Measurements from ENCODE around the gene SREK1IP1. TPM values are rescaled to one million over a fixed set of nuclear protein-coding genes. Genes with fewer than 3 reads are reported as not detected.
"Not testable (repeated sequence)": the region's sequence is repeated elsewhere in the genome, so short reads cannot be mapped to it uniquely, and the experiment has no call there.

Gene SREK1IP1
- total RNA-seq, 4 donors from 2014 or later = 8.4 to 17.7 (median 11.4) TPM

GRCh38 chr5:64707191-64707590, 61.3 kb downstream of the SREK1IP1 start:
- WGBS, 2 donors = 55 to 78% methylated on average over 2 of the region's 2 CpGs

GRCh38 chr5:64706074-64706473, 62.4 kb downstream of the SREK1IP1 start:
- H3K4me1 ChIP-seq; H3K4me3 ChIP-seq; H3K9me3 ChIP-seq; H3K27ac ChIP-seq; H3K27me3 ChIP-seq; intact Hi-C loops (cut with DNase I); H3K36me3 ChIP-seq; DNase-seq: not testable (repeated sequence)
- 31 to 37% methylated on average over 2 of the region's 2 CpGs for WGBS, 2 donors

More at GRCh38 chr5:64707191-64707590, 61.3 kb downstream of the SREK1IP1 start:
- DNase-seq = no peak
- TF ChIP-seq CTCF (IDR thresholded peaks at IDR 0.05) (no peak), POLR2A (IDR thresholded peaks at IDR 0.05) (no peak)
- Histone ChIP-seq H3K27me3 (no peaks in the 10 kb centered on the region), H3K36me3 (no peaks in the 10 kb centered on the region), H3K4me3 (no peak overlapping the region), H3K4me1 (no peaks in the 10 kb centered on the region), H3K27ac (no peak overlapping the region), H3K9me3 (no peaks in the 10 kb centered on the region)
- intact Hi-C loops (cut with DNase I) = no loop called here

GRCh38 chr5:64700765-64701164, 67.7 kb downstream of the SREK1IP1 start:
- intact Hi-C loops (cut with DNase I) = no loop called here
- Histone ChIP-seq H3K9me3 (peaks cover 0 to 10% (median 6%) of the 10 kb centered on the region in 3 donors), H3K4me1 (no peaks in the 10 kb centered on the region), H3K36me3 (no peaks in the 10 kb centered on the region), H3K27ac (no peak overlapping the region), H3K4me3 (no peak overlapping the region), H3K27me3 (no peaks in the 10 kb centered on the region)
- no peak for TF ChIP-seq POLR2A (IDR thresholded peaks at IDR 0.05)
- TF ChIP-seq CTCF (IDR thresholded peaks at IDR 0.05) = no peak
- WGBS, 2 donors = 77 to 81% methylated on average over 4 of the region's 4 CpGs
- DNase-seq = no peak

- H3K4me3 ChIP-seq; intact Hi-C loops (cut with DNase I); H3K27ac ChIP-seq; DNase-seq; H3K4me1 ChIP-seq; H3K36me3 ChIP-seq: not testable (repeated sequence)
- WGBS, 2 donors = 82 to 90% methylated on average over 7 of the region's 7 CpGs
- Histone ChIP-seq H3K27me3 (peaks cover 0 to 17% (median 0%) of the 10 kb centered on the region in 4 donors), H3K9me3 (peaks cover 0 to 10% (median 6%) of the 10 kb centered on the region in 3 donors)
Measured at GRCh38 chr5:64696414-64696813, 72.1 kb downstream of the SREK1IP1 start.

- H3K4me3 ChIP-seq = no peak overlapping the region
- intact Hi-C loops (cut with DNase I) = no loop called here
- peaks cover 0 to 45% (median 8%) of the 10 kb centered on the region in 4 donors for H3K27me3 ChIP-seq
- 42 to 61% methylated on average over 2 of the region's 2 CpGs for WGBS, 2 donors
- H3K9me3 ChIP-seq = peaks cover 0 to 10% (median 6%) of the 10 kb centered on the region in 3 donors
- no peak overlapping the region for H3K27ac ChIP-seq
- H3K4me1 ChIP-seq = peaks cover 6 to 14% (median 11%) of the 10 kb centered on the region in 3 donors
- TF ChIP-seq CTCF (IDR thresholded peaks at IDR 0.05) = no peak
- no peak for TF ChIP-seq POLR2A (IDR thresholded peaks at IDR 0.05)
- H3K36me3 ChIP-seq = no peaks in the 10 kb centered on the region
- DNase-seq = no peak
Measured at GRCh38 chr5:64693636-64694035, 74.9 kb downstream of the SREK1IP1 start.

GRCh38 chr5:64691291-64691690, 77.2 kb downstream of the SREK1IP1 start:
- Histone ChIP-seq H3K4me1 (peaks cover 6 to 14% (median 11%) of the 10 kb centered on the region in 3 donors), H3K9me3 (peaks cover 0 to 3% (median 3%) of the 10 kb centered on the region in 3 donors), H3K27me3 (peaks cover 0 to 49% (median 8%) of the 10 kb centered on the region in 4 donors), H3K4me3 (no peak overlapping the region), H3K27ac (no peak overlapping the region), H3K36me3 (no peaks in the 10 kb centered on the region)
- TF ChIP-seq CTCF (IDR thresholded peaks at IDR 0.05) (no peak), POLR2A (IDR thresholded peaks at IDR 0.05) (no peak)
- intact Hi-C loops (cut with DNase I) = no loop called here
- no peak for DNase-seq
- 28 to 31% methylated on average over 3 of the region's 3 CpGs for WGBS, 2 donors

Measured in esophagus squamous epithelium (tissue), 5 donors.